HUES48 (cell line): ENCODE data around the gene KRTAP9-8.
"Not testable (repeated sequence)": the region's sequence is repeated elsewhere in the genome, so short reads cannot be mapped to it uniquely, and the experiment has no call there.

Experiments used
- H3K27ac ChIP-seq: one replicate; pipeline ENCODE4 v1.7.0; 2013; ENCODE audit warnings: low read depth, low read length, inconsistent platforms
- H3K27me3 ChIP-seq: 2 replicates; pipeline ENCODE4 v1.6.1; 2013; ENCODE audit warnings: mild to moderate bottlenecking, low read length; ENCODE audit not compliant: control insufficient read depth, insufficient read depth
- H3K36me3 ChIP-seq: 2 replicates; pipeline ENCODE4 v1.6.1; 2013; ENCODE audit warnings: low read length; ENCODE audit not compliant: control insufficient read depth, insufficient read depth
- H3K4me1 ChIP-seq: 2 replicates; pipeline ENCODE4 v1.6.1; 2013; ENCODE audit warnings: mild to moderate bottlenecking, low read length; ENCODE audit not compliant: control insufficient read depth, insufficient read depth
- H3K4me3 ChIP-seq: 2 replicates; pipeline ENCODE4 v1.5.1; 2013; ENCODE audit warnings: mild to moderate bottlenecking, low read depth, low read length
- H3K9ac ChIP-seq: 2 replicates; pipeline ENCODE4 v1.6.1; 2013; ENCODE audit warnings: mild to moderate bottlenecking, low read depth, low read length, moderate library complexity
- H3K9me3 ChIP-seq: 2 replicates; pipeline ENCODE4 v1.6.1; 2013; ENCODE audit warnings: low read length; ENCODE audit not compliant: control insufficient read depth, insufficient read depth

The KRTAP9-8 gene

DNA sequence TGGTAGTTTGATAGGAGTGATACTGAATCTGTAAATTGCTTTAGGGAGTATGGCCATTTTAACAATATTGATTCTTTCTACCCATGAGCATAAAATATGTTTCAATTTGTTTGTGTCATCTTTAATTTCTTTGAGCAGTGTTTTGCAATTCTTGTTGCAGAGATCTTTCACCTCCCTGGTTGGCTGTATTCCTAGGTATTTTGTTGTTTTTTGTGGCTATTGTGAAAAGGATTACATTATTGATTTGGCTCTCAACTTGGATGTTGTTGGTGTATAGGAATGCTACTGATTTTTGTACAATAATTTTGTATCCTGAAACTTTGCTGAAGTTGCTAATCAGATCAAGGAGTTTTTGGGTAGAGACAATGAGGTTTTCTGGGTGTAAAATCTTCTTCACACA is 20.6 kb downstream of the KRTAP9-8 start:
- no peaks in the 10 kb centered on the region for H3K4me1 ChIP-seq
- no peak overlapping the region for H3K9ac ChIP-seq
- H3K36me3 ChIP-seq, result no peaks in the 10 kb centered on the region
- H3K27ac ChIP-seq, result no peak overlapping the region
- no peaks in the 10 kb centered on the region for H3K27me3 ChIP-seq
- H3K9me3 ChIP-seq, result no peaks in the 10 kb centered on the region
- H3K4me3 ChIP-seq, result no peak overlapping the region

GRCh38 chr17:41263212-41263611 is 25.4 kb downstream of the KRTAP9-8 start:
- Histone ChIP-seq H3K9me3 (no peaks in the 10 kb centered on the region), H3K9ac (no peak overlapping the region), H3K27ac (no peak overlapping the region), H3K4me1 (no peaks in the 10 kb centered on the region), H3K4me3 (no peak overlapping the region), H3K36me3 (no peaks in the 10 kb centered on the region), H3K27me3 (no peaks in the 10 kb centered on the region)

- H3K9ac ChIP-seq, result no peak overlapping the region
- no peaks in the 10 kb centered on the region for H3K4me1 ChIP-seq
- no peaks in the 10 kb centered on the region for H3K36me3 ChIP-seq
- no peaks in the 10 kb centered on the region for H3K27me3 ChIP-seq
- H3K9me3 ChIP-seq, result no peaks in the 10 kb centered on the region
- no peak overlapping the region for H3K27ac ChIP-seq
- no peak overlapping the region for H3K4me3 ChIP-seq
Measured at GRCh38 chr17:41264599-41264998, 26.8 kb downstream of the KRTAP9-8 start.

DNA sequence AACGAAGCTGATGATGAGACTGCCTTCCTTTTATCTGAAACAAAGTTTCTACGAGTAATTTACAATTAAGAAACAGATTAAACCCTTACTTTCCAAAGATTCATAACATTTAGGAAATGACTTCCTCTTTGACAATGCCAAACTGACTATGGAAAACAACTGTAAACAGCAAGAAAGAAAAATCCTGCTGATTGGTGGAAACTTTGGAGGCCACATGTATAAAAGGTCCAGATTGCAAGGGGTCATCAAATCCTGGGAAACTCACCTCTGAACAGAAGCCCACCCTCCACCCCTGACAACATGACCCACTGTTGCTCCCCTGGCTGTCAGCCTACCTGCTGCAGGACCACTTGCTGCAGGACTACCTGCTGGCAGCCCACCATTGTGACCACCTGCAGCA is 27.3 kb downstream of the KRTAP9-8 start, which contains the start of gene KRTAP9-6:
Gene KRTAP9-6 (plus strand): TSS at position 301 of the 400 bp plus-strand sequence. CDS start 0 bp downstream, at position 301.
- Histone ChIP-seq H3K4me1 (no peaks in the 10 kb centered on the region), H3K9me3 (no peaks in the 10 kb centered on the region), H3K9ac (no peak within 1 kb of the TSS), H3K27ac (no peak within 1 kb of the TSS), H3K27me3 (no peaks in the 10 kb centered on the region), H3K4me3 (no peak within 1 kb of the TSS), H3K36me3 (no peaks in the 10 kb centered on the region)

GRCh38 chr17:41267711-41268110 is 29.9 kb downstream of the KRTAP9-8 start:
- no peaks in the 10 kb centered on the region for H3K9me3 ChIP-seq
- H3K27ac ChIP-seq, result no peak overlapping the region
- H3K9ac ChIP-seq, result no peak overlapping the region
- no peaks in the 10 kb centered on the region for H3K27me3 ChIP-seq
- no peaks in the 10 kb centered on the region for H3K4me1 ChIP-seq
- H3K36me3 ChIP-seq, result no peaks in the 10 kb centered on the region
- no peak overlapping the region for H3K4me3 ChIP-seq

DNA sequence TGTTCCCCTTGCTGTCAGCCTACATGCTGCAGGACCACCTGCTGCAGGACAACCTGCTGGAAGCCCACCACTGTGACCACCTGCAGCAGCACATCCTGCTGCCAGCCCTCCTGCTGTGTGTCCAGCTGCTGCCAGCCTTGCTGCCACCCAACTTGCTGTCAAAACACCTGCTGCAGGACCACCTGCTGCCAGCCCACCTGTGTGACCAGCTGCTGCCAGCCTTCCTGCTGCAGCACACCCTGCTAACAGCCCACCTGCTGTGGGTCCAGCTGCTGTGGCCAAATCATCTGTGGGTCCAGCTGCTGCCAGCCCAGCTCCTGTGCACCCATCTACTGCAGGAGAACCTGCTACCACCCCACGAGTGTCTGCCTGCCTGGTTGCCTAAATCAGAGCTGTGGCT is 33.5 kb downstream of the KRTAP9-8 start:
- not testable (repeated sequence) for H3K9ac ChIP-seq, H3K4me1 ChIP-seq, H3K4me3 ChIP-seq, H3K36me3 ChIP-seq, H3K9me3 ChIP-seq, H3K27me3 ChIP-seq, H3K27ac ChIP-seq

- Histone ChIP-seq H3K4me1 (no peaks in the 10 kb centered on the region), H3K36me3 (no peaks in the 10 kb centered on the region), H3K27me3 (no peaks in the 10 kb centered on the region), H3K9ac (no peak overlapping the region), H3K27ac (no peak overlapping the region), H3K4me3 (no peak overlapping the region), H3K9me3 (no peaks in the 10 kb centered on the region)
Measured at GRCh38 chr17:41271858-41272257, 34.1 kb downstream of the KRTAP9-8 start.

GRCh38 chr17:41275648-41276190 is 37.9 kb downstream of the KRTAP9-8 start, which contains the start of gene KRTAP9-7:
TSS of gene KRTAP9-7 (plus strand) at chr17:41275698. CDS start at chr17:41275698, 0 bp downstream.
- H3K4me1 ChIP-seq, H3K36me3 ChIP-seq, H3K9me3 ChIP-seq, H3K27me3 ChIP-seq, H3K9ac ChIP-seq, H3K27ac ChIP-seq, H3K4me3 ChIP-seq: not testable (repeated sequence)

GRCh38 chr17:41278176-41278955 is 40.6 kb downstream of the KRTAP9-8 start:
- no peak overlapping the region for H3K27ac ChIP-seq
- no peaks in the 10 kb centered on the region for H3K36me3 ChIP-seq
- no peaks in the 10 kb centered on the region for H3K4me1 ChIP-seq
- no peak overlapping the region for H3K4me3 ChIP-seq
- H3K27me3 ChIP-seq, result no peaks in the 10 kb centered on the region
- no peak overlapping the region for H3K9ac ChIP-seq
- H3K9me3 ChIP-seq, result no peaks in the 10 kb centered on the region

DNA sequence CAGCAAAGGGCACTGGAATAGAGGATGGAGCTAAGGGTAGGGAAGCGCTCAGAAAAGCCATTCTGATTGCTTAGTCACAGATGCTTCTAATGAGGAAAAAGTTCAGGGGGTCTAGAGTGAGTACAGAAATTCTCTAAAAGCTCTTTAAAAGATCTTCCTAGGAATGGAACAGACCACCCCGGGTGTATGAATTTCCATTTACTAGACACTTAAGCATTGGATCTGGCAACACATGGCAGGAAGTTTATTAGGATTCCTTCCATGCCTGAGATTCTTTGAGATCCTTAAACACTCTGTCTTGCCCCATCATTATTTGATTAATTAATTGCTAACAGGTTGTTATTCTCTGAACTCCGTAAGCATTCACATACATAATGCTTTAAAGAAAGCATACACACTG is 46.2 kb downstream of the KRTAP9-8 start:
- Histone ChIP-seq H3K9me3 (no peaks in the 10 kb centered on the region), H3K27me3 (no peaks in the 10 kb centered on the region), H3K9ac (no peak overlapping the region), H3K27ac (no peak overlapping the region), H3K4me3 (no peak overlapping the region), H3K36me3 (no peaks in the 10 kb centered on the region), H3K4me1 (peaks cover 15% of the 10 kb centered on the region)

- no peak overlapping the region for H3K9ac ChIP-seq
- no peaks in the 10 kb centered on the region for H3K36me3 ChIP-seq
- H3K27ac ChIP-seq, result no peak overlapping the region
- no peaks in the 10 kb centered on the region for H3K27me3 ChIP-seq
- no peak overlapping the region for H3K4me3 ChIP-seq
- peaks cover 15% of the 10 kb centered on the region for H3K4me1 ChIP-seq
- no peaks in the 10 kb centered on the region for H3K9me3 ChIP-seq
Measured at GRCh38 chr17:41284546-41284945, 46.7 kb downstream of the KRTAP9-8 start.
